Measurements from ENCODE around the gene GAB1.

Gene GAB1

DNA sequence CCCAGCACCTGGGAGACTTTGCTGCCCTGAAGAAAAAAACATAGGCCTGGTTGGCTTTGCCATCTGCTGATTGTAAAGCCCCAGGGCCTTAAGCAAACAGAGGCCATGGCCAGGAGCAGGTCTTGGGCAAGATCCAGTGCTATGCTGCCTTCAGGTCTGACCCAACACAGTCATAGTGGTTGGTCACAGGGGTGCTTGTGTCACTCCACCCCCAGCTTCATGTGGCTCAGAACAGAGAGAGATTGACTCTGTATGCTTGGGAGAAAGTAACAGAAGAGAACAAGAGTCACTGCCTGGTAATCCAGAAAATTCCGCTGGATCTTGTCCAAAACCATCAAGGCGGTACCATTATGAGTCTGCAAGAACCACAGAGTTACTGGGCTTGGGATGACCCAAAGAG, 152.4 kb downstream of the GAB1 start:
- Histone ChIP-seq H3K4me1 (ENCODE audit: control insufficient read depth, insufficient read depth, low read length) (no peaks in the 10 kb centered on the region), H3K4me3 (ENCODE audit: low read length) (no peak overlapping the region), H3K36me3 (ENCODE audit: control insufficient read depth, insufficient read depth, low read length) (no peaks in the 10 kb centered on the region), H3K9ac (ENCODE audit: low read length) (no peak overlapping the region), H3K27me3 (ENCODE audit: control insufficient read depth, insufficient read depth, low read length) (no peaks in the 10 kb centered on the region), H3K9me3 (ENCODE audit: control insufficient read depth, low read length) (no peaks in the 10 kb centered on the region)

DNA sequence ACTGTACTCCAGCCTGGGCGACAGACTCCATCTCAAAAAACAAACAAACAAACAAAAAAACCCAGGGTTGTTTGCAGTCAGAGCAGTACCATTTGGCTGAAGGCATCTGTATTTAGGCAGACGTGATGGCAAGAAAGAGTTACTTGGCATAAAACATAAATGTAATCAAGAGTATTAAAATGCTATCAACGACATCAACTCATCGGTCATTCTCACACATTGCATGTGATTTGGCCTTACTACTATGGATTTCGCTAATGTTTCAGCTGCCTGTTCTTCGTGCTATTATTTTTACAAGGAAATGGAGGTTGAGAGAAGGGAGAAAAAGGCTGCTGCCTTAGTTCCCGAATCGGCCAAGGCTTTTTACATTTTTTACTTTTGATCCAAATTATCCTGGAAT, 161.3 kb downstream of the GAB1 start:
- Histone ChIP-seq H3K9ac (ENCODE audit: low read length) (no peak overlapping the region), H3K36me3 (ENCODE audit: control insufficient read depth, insufficient read depth, low read length) (no peaks in the 10 kb centered on the region), H3K9me3 (ENCODE audit: control insufficient read depth, low read length) (no peaks in the 10 kb centered on the region), H3K4me3 (ENCODE audit: low read length) (no peak overlapping the region), H3K4me1 (ENCODE audit: control insufficient read depth, insufficient read depth, low read length) (no peaks in the 10 kb centered on the region), H3K27me3 (ENCODE audit: control insufficient read depth, insufficient read depth, low read length) (no peaks in the 10 kb centered on the region)

DNA sequence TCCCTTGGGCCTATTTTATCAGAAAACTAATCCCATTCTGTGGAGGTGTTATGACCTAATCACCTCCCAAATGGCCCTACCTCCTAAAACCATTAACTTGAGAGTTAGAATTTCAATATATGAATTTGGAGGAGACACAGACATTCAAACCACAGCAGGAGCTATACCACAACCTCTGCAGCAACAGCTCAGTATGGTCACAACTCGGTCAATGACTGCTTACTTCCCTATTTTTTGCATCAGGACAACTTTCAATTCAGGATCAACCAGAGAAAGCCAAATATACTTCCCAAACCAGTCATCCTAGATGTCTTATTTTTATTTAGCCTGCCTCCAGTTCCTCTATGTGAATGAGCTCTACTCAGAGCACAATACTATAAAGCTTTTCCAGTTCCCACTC, 165.6 kb downstream of the GAB1 start:
- no peak overlapping the region for H3K9ac ChIP-seq (ENCODE audit: low read length)
- H3K36me3 ChIP-seq (ENCODE audit: control insufficient read depth, insufficient read depth, low read length), result no peaks in the 10 kb centered on the region
- no peaks in the 10 kb centered on the region for H3K27me3 ChIP-seq (ENCODE audit: control insufficient read depth, insufficient read depth, low read length)
- no peaks in the 10 kb centered on the region for H3K4me1 ChIP-seq (ENCODE audit: control insufficient read depth, insufficient read depth, low read length)
- no peaks in the 10 kb centered on the region for H3K9me3 ChIP-seq (ENCODE audit: control insufficient read depth, low read length)
- H3K4me3 ChIP-seq (ENCODE audit: low read length), result no peak overlapping the region

DNA sequence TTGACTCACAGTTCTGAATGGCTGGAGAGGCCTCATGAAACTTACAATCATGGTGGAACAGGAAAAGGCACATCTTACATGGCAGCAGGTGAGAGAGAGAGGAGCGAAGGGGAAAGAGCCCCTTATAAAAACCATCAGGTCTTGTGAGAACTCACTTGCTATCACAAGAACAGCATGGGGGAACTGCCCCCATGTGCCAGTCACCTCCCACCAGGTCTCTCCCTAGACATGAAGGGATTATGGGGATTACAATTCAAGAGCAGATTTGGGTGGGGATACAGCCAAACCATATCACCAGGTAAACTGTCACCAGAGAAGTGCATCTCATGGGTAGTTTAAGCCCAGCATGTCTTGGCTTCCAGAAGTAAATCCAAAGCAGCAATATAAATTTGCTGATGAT, 169.4 kb downstream of the GAB1 start:
- H3K4me1 ChIP-seq (ENCODE audit: control insufficient read depth, insufficient read depth, low read length), result no peaks in the 10 kb centered on the region
- H3K9me3 ChIP-seq (ENCODE audit: control insufficient read depth, low read length), result no peaks in the 10 kb centered on the region
- H3K27me3 ChIP-seq (ENCODE audit: control insufficient read depth, insufficient read depth, low read length), result no peaks in the 10 kb centered on the region
- no peaks in the 10 kb centered on the region for H3K36me3 ChIP-seq (ENCODE audit: control insufficient read depth, insufficient read depth, low read length)
- no peak overlapping the region for H3K4me3 ChIP-seq (ENCODE audit: low read length)
- no peak overlapping the region for H3K9ac ChIP-seq (ENCODE audit: low read length)

DNA sequence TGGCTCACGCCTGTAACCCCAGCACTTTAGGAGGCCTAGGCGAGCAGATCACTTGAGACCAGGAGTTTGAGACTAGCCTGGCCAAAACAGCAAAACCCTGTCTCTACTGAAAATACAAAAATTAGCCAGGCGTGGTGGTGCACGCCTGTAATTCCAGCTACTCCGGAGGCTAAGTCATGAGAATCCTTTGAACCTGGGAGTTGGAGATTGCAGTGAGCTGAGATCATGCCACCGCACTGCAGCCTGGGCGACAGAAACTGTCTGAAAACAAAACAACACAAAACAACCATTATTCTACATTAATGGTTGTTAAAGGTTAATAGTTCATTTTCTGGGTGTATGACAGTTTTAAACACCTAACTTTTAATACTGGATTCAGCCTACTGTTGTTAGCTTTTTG, 175.2 kb downstream of the GAB1 start:
- no peak overlapping the region for H3K9ac ChIP-seq (ENCODE audit: low read length)
- H3K9me3 ChIP-seq (ENCODE audit: control insufficient read depth, low read length), result no peaks in the 10 kb centered on the region
- no peak overlapping the region for H3K4me3 ChIP-seq (ENCODE audit: low read length)
- no peaks in the 10 kb centered on the region for H3K36me3 ChIP-seq (ENCODE audit: control insufficient read depth, insufficient read depth, low read length)
- no peaks in the 10 kb centered on the region for H3K4me1 ChIP-seq (ENCODE audit: control insufficient read depth, insufficient read depth, low read length)
- H3K27me3 ChIP-seq (ENCODE audit: control insufficient read depth, insufficient read depth, low read length), result no peaks in the 10 kb centered on the region

DNA sequence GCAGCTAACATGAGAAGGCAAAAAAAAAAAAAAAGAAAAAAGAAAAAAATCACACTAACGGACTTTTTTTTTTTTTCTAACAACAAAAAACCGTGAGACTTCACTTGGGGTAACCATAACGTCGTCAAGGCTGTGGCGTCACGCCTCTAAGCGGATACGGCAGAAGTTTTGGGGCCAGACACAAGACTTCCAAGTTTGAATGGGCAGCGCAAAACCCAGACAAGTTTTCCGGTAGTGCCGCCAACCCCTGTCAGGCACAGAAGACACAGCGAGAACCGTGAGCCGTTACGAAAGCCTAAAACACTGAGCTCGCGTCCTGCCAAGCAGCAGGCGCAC, 176.3 kb downstream of the GAB1 start:
- Histone ChIP-seq H3K9me3 (ENCODE audit: control insufficient read depth, low read length) (no peaks in the 10 kb centered on the region), H3K27me3 (ENCODE audit: control insufficient read depth, insufficient read depth, low read length) (no peaks in the 10 kb centered on the region), H3K4me1 (ENCODE audit: control insufficient read depth, insufficient read depth, low read length) (no peaks in the 10 kb centered on the region), H3K4me3 (ENCODE audit: low read length) (peak overlapping the region; percentile 75), H3K36me3 (ENCODE audit: control insufficient read depth, insufficient read depth, low read length) (no peaks in the 10 kb centered on the region), H3K9ac (ENCODE audit: low read length) (peak overlapping the region; percentile 75)

DNA sequence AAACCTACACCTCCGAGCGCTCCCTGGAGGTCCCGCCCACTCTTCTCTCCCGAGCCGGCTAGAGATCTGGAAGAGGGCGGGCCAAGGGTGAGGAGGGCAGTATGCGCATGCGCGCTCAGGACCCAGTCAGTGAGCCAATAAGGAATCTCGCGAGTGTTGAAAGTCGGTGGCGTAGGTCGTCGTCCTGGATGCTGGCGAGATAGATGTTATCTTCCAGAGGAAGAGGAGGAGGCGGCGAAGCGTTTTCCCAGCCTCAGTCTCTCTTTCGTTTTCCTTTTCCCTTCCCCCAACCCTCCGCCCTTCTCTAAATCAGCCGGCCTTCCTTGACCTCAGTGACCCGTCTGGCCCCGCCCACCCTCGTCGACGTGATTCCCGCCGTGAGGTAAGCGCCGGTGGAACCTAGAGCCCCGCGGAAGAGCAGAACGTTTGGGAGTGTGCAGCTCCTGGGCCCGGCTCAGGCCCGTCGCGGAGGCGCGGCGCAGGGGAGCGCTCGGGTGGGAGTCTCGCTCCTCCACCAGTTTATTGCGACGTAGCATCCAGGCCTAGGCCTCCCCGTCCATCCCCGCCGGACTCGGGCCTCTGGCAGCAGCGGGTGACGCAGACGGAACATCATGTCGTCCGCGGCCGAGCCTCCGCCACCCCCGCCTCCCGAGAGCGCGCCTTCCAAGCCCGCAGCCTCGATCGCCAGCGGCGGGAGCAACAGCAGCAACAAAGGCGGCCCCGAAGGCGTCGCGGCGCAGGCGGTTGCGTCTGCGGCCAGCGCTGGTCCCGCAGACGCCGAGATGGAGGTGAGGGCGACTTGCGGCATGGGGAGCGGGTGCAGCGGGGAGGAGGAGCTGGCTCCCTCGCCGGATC, 176.9 kb downstream of the GAB1 start, which contains the start of gene SMARCA5:
Gene SMARCA5 (plus strand): TSS at position 389 of the 855 bp plus-strand sequence. CDS start 223 bp downstream, at position 612.
- Histone ChIP-seq H3K4me3 (ENCODE audit: low read length) (peak within 1 kb of the TSS; percentile 75), H3K9me3 (ENCODE audit: control insufficient read depth, low read length) (no peaks in the 10 kb centered on the region), H3K4me1 (ENCODE audit: control insufficient read depth, insufficient read depth, low read length) (no peaks in the 10 kb centered on the region), H3K9ac (ENCODE audit: low read length) (peak within 1 kb of the TSS; percentile 75), H3K27me3 (ENCODE audit: control insufficient read depth, insufficient read depth, low read length) (no peaks in the 10 kb centered on the region), H3K36me3 (ENCODE audit: control insufficient read depth, insufficient read depth, low read length) (no peaks in the 10 kb centered on the region)

DNA sequence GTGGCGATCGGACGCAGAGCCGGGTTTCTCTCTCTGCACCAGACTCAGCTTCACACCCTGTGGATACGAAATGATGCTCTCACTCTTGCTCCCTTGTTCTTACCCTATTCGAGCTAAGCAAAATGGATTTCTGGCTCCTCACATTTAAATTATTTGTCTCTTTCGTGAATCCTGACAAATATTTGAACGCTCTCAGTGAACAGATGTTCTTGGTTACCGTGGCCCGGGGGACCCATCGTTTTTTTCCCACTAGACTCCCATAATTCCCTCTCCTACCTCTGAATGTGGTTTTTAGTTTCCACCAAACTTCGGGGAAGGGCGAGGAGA, 177.5 kb downstream of the GAB1 start:
- no peaks in the 10 kb centered on the region for H3K36me3 ChIP-seq (ENCODE audit: control insufficient read depth, insufficient read depth, low read length)
- peak overlapping the region; percentile 75 for H3K4me3 ChIP-seq (ENCODE audit: low read length)
- H3K27me3 ChIP-seq (ENCODE audit: control insufficient read depth, insufficient read depth, low read length), result no peaks in the 10 kb centered on the region
- no peaks in the 10 kb centered on the region for H3K9me3 ChIP-seq (ENCODE audit: control insufficient read depth, low read length)
- H3K4me1 ChIP-seq (ENCODE audit: control insufficient read depth, insufficient read depth, low read length), result no peaks in the 10 kb centered on the region
- H3K9ac ChIP-seq (ENCODE audit: low read length), result peak overlapping the region; percentile 75

DNA sequence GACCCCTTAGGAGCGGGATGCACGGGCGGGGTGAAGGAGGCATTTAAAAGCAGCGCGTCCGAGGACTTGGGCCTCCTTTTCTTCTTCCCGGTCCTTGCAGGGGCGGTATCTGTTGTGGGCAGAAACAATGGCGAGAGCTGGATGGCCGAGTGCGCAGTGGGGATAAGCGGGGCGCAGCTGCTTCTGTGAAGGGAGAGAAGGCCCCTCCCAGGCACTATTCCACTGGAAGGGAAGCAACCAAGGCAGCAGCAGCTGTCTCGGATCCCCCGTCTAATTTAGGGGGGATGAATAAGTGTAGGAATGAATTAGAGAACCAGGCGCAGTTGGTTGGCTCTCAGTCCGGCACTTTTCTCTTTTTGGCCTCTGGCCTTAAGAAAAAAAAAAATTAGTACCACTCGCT, 177.8 kb downstream of the GAB1 start:
- Histone ChIP-seq H3K36me3 (ENCODE audit: control insufficient read depth, insufficient read depth, low read length) (no peaks in the 10 kb centered on the region), H3K27me3 (ENCODE audit: control insufficient read depth, insufficient read depth, low read length) (no peaks in the 10 kb centered on the region), H3K9me3 (ENCODE audit: control insufficient read depth, low read length) (no peaks in the 10 kb centered on the region), H3K4me1 (ENCODE audit: control insufficient read depth, insufficient read depth, low read length) (no peaks in the 10 kb centered on the region), H3K4me3 (ENCODE audit: low read length) (peak overlapping the region; percentile 75), H3K9ac (ENCODE audit: low read length) (peak overlapping the region; percentile 75)

DNA sequence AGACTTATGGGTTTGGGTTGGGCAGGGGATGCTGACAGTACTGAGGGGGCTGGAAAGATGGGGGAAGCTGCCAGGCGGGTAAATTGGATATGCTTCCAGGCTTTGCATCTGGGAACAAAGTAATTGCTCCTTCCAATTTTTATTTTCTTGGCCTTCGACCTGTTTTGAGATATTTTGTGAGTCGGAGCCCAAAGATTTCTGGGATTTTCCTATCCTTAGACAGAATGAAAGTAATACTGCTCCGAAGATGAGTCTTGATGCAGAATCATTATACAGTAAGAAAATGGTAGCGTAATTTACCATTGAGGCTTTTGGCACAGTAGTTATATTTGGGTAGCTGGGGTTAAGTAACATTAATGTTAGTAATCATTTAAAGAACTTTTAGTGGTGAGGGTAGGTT, 178.2 kb downstream of the GAB1 start:
- H3K27me3 ChIP-seq (ENCODE audit: control insufficient read depth, insufficient read depth, low read length), result no peaks in the 10 kb centered on the region
- peak overlapping the region; percentile 75 for H3K9ac ChIP-seq (ENCODE audit: low read length)
- peak overlapping the region; percentile 75 for H3K4me3 ChIP-seq (ENCODE audit: low read length)
- H3K36me3 ChIP-seq (ENCODE audit: control insufficient read depth, insufficient read depth, low read length), result no peaks in the 10 kb centered on the region
- H3K9me3 ChIP-seq (ENCODE audit: control insufficient read depth, low read length), result no peaks in the 10 kb centered on the region
- no peaks in the 10 kb centered on the region for H3K4me1 ChIP-seq (ENCODE audit: control insufficient read depth, insufficient read depth, low read length)

DNA sequence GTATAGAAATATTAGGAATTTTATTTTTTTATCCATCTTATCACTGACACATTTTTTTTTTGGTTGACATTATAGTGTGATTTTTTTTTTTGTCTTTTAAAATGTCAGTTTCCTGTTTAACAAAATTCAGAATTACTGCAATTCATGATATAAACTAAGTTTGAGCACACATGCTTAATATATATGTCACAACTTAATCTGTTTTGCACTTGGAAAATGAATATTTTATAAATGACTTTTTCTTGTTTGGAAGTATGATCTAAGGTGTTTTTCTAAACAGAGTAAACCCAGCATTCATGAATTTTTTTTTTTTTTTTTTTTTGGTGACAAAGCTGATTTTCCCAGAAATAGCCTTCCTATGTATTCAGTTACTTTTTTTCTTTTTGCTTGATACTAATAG, 179.2 kb downstream of the GAB1 start:
- H3K9ac ChIP-seq (ENCODE audit: low read length), result no peak overlapping the region

DNA sequence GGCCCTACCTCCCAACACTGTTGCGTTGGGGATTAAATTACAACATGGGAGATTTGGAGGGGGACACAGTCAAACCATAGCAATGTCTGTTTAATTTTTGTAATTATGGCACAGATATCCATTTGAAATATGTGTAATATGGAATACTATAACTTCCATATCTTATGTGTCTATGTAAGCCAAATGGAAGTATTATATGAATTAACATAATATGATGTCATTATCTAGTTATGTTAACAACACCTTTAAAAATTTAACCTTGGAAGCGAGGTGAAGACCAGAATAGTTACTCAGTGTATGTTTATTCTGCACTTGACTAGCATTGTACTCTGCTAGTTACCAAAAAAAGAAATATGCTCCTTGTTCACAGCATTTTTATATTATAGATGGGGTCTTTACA, 181.1 kb downstream of the GAB1 start:
- H3K36me3 ChIP-seq (ENCODE audit: control insufficient read depth, insufficient read depth, low read length), result no peaks in the 10 kb centered on the region
- H3K9ac ChIP-seq (ENCODE audit: low read length), result no peak overlapping the region

More for the DNA sequence above, 179.2 kb downstream of the GAB1 start:
- no peaks in the 10 kb centered on the region for H3K36me3 ChIP-seq (ENCODE audit: control insufficient read depth, insufficient read depth, low read length)
- no peak overlapping the region for H3K4me3 ChIP-seq (ENCODE audit: low read length)
- H3K9me3 ChIP-seq (ENCODE audit: control insufficient read depth, low read length), result no peaks in the 10 kb centered on the region
- H3K4me1 ChIP-seq (ENCODE audit: control insufficient read depth, insufficient read depth, low read length), result no peaks in the 10 kb centered on the region
- no peaks in the 10 kb centered on the region for H3K27me3 ChIP-seq (ENCODE audit: control insufficient read depth, insufficient read depth, low read length)

More for the DNA sequence above, 181.1 kb downstream of the GAB1 start:
- no peaks in the 10 kb centered on the region for H3K9me3 ChIP-seq (ENCODE audit: control insufficient read depth, low read length)
- no peaks in the 10 kb centered on the region for H3K4me1 ChIP-seq (ENCODE audit: control insufficient read depth, insufficient read depth, low read length)
- no peaks in the 10 kb centered on the region for H3K27me3 ChIP-seq (ENCODE audit: control insufficient read depth, insufficient read depth, low read length)
- no peak overlapping the region for H3K4me3 ChIP-seq (ENCODE audit: low read length)

Data from mucosa of stomach (tissue), 1 donor.